IMR-90 (cell line): Measurements from ENCODE around the gene TCF4. TPM values are rescaled to one million over a fixed set of nuclear protein-coding genes. Genes with fewer than 3 reads are reported as not detected.

ENCODE experiments used
- ATAC-seq: fragments of 200-7000 bp; cut with Tn5 transposase; 2 replicates; pipeline ENCODE4 v1.9.1; 2020; ENCODE audit warnings: low read depth, mild to moderate bottlenecking, moderate library complexity
- BruUV-seq: library from RNA; stranded (reverse); fragments of 400-500 nt; replicated peaks from 2 replicates; lab custom pipeline; 2021; lab: Mats Ljungman, UMichigan
- CTCF ChIA-PET: fragments of 300-600 bp; formaldehyde crosslinking; extraction: SDS; loops from one replicate; lab custom pipeline; 2021; ENCODE audit warnings: antibody characterized with exemption; lab: Yijun Ruan, JAX
- POLR2A ChIA-PET: fragments of 300-600 bp; sonication (Branson Sonifier 250); formaldehyde crosslinking; loops from one replicate; lab custom pipeline; 2022; ENCODE audit warnings: antibody characterized with exemption; ENCODE audit not compliant: unreplicated experiment; lab: Charles Lee
- DNase-seq: peaks from one replicate; pipeline ENCODE4 v3.0.0; 2013
- H2AFZ ChIP-seq: replicated peaks from 2 replicates; pipeline ENCODE3; 2013; ENCODE audit warnings: low read length, mild to moderate bottlenecking; ENCODE audit not compliant: poor library complexity
- H2AK5ac ChIP-seq: 2 replicates; pipeline ENCODE4 v1.6.1; 2013; ENCODE audit warnings: low read depth, low read length, inconsistent platforms
- H2AK9ac ChIP-seq: replicated peaks from 2 replicates; pipeline ENCODE3; 2013; ENCODE audit warnings: mild to moderate bottlenecking, low read depth, low read length, moderate library complexity; ENCODE audit not compliant: poor library complexity
- H2BK120ac ChIP-seq: 2 replicates; pipeline ENCODE4 v1.6.1; 2013; ENCODE audit warnings: low read depth, low read length, inconsistent platforms
- H2BK15ac ChIP-seq: 3 replicates; pipeline ENCODE4 v1.6.1; 2013; ENCODE audit warnings: low read depth, low read length, inconsistent platforms
- H2BK20ac ChIP-seq: 2 replicates; pipeline ENCODE4 v1.6.1; 2013; ENCODE audit warnings: low read depth, mild to moderate bottlenecking, inconsistent platforms, low read length, moderate library complexity
- H2BK5ac ChIP-seq: 2 replicates; pipeline ENCODE4 v1.6.1; 2013; ENCODE audit warnings: mild to moderate bottlenecking, low read depth, low read length, inconsistent platforms; ENCODE audit not compliant: poor library complexity, severe bottlenecking
- H3K14ac ChIP-seq: replicated peaks from 2 replicates; pipeline ENCODE4 v1.6.1; 2013; ENCODE audit warnings: low read depth, low read length, inconsistent platforms
- H3K18ac ChIP-seq: 2 replicates; pipeline ENCODE4 v1.6.1; 2013; ENCODE audit warnings: low read depth, low read length, control low read depth
- H3K23ac ChIP-seq: 2 replicates; pipeline ENCODE4 v1.6.1; 2013; ENCODE audit warnings: low read depth, low read length, inconsistent platforms
- H3K27ac ChIP-seq: 2 replicates; pipeline ENCODE4 v1.5.1; 2013; ENCODE audit warnings: mild to moderate bottlenecking, control low read depth, low read length; ENCODE audit not compliant: insufficient read depth
- H3K27me3 ChIP-seq: 2 replicates; pipeline ENCODE4 v1.6.1; 2013; ENCODE audit warnings: low read length; ENCODE audit not compliant: control insufficient read depth, insufficient read depth
- H3K36me3 ChIP-seq: 2 replicates; pipeline ENCODE4 v1.6.1; 2013; ENCODE audit warnings: low read length, mixed read lengths; ENCODE audit not compliant: control insufficient read depth, insufficient read depth
- H3K4ac ChIP-seq: 2 replicates; pipeline ENCODE4 v1.6.1; 2013; ENCODE audit warnings: low read depth, low read length, inconsistent platforms
- H3K4me1 ChIP-seq: 2 replicates; pipeline ENCODE4 v1.6.1; 2013; ENCODE audit warnings: low read length, mixed read lengths; ENCODE audit not compliant: control insufficient read depth, insufficient read depth
- H3K4me2 ChIP-seq: 2 replicates; pipeline ENCODE4 v1.6.1; 2013; ENCODE audit warnings: low read depth, mild to moderate bottlenecking, control low read depth, low read length, moderate library complexity
- H3K4me3 ChIP-seq: 2 replicates; pipeline ENCODE4 v1.5.1; 2013; ENCODE audit warnings: low read depth, mild to moderate bottlenecking, control low read depth, low read length, moderate library complexity; ENCODE audit not compliant: insufficient read depth
- H3K56ac ChIP-seq: 2 replicates; pipeline ENCODE4 v1.6.1; 2013; ENCODE audit warnings: low read length, inconsistent platforms; ENCODE audit not compliant: insufficient read depth; ENCODE audit errors: extremely low read depth
- H3K79me1 ChIP-seq, 2 experiments: 2 replicates each; pipeline ENCODE4 v1.6.1; 2013; ENCODE audit warnings: low read length in 2 of 2, inconsistent platforms in 1 of 2, low read depth in 1 of 2
- H3K9ac ChIP-seq: 2 replicates; pipeline ENCODE4 v1.6.1; 2013; ENCODE audit warnings: low read depth, low read length, control low read depth
- H3K9me1 ChIP-seq: 2 replicates; pipeline ENCODE4 v1.6.1; 2013; ENCODE audit warnings: low read length, inconsistent platforms; ENCODE audit not compliant: insufficient read depth
- H3K9me3 ChIP-seq: 2 replicates; pipeline ENCODE4 v1.6.1; 2013; ENCODE audit warnings: low read length; ENCODE audit not compliant: control insufficient read depth, insufficient read depth
- H4K20me1 ChIP-seq: 2 replicates; pipeline ENCODE4 v1.6.1; 2013; ENCODE audit warnings: low read length, inconsistent platforms; ENCODE audit not compliant: insufficient read depth
- H4K5ac ChIP-seq: 2 replicates; pipeline ENCODE4 v1.6.1; 2013; ENCODE audit warnings: mild to moderate bottlenecking, low read depth, low read length, control low read depth
- H4K8ac ChIP-seq, 2 experiments: 2 replicates each; pipeline ENCODE4 v1.6.1; 2013; ENCODE audit warnings: low read depth in 2 of 2, low read length in 2 of 2, control low read depth in 1 of 2, inconsistent platforms in 1 of 2
- H4K91ac ChIP-seq: 2 replicates; pipeline ENCODE4 v1.6.1; 2013; ENCODE audit warnings: low read depth, low read length, inconsistent platforms; ENCODE audit not compliant: insufficient read depth
- BHLHE40 ChIP-seq: fragments of 150-350 bp; IDR thresholded peaks from 2 replicates; pipeline ENCODE4 v1.6.1; 2016; ENCODE audit warnings: mild to moderate bottlenecking, low read depth, low read length
- CEBPB ChIP-seq: IDR thresholded peaks from 2 replicates; pipeline ENCODE4 v1.6.1; 2012; ENCODE audit warnings: low read depth, low read length, improper control_type of control experiment
- CTCF ChIP-seq: conservative IDR thresholded peaks from 2 replicates; pipeline ENCODE4 v1.5.1; 2012; ENCODE audit warnings: mild to moderate bottlenecking, low read depth, low read length, improper control_type of control experiment
- FOS ChIP-seq: fragments of 150-350 bp; IDR thresholded peaks from 2 replicates; pipeline ENCODE4 v1.6.1; 2016; ENCODE audit warnings: low read depth, low read length
- MAFK ChIP-seq: IDR thresholded peaks from 2 replicates; pipeline ENCODE4 v1.6.1; 2012; ENCODE audit warnings: low read depth, low read length, improper control_type of control experiment
- MAZ ChIP-seq: IDR thresholded peaks from 2 replicates; pipeline ENCODE4 v1.6.1; 2012; ENCODE audit warnings: low read depth, mild to moderate bottlenecking, low read length, improper control_type of control experiment, moderate library complexity, borderline replicate concordance
- MXI1 ChIP-seq: IDR thresholded peaks from 2 replicates; pipeline ENCODE4 v1.6.1; 2012; ENCODE audit warnings: low read depth, mild to moderate bottlenecking, low read length, moderate library complexity, borderline replicate concordance
- NFE2L2 ChIP-seq: fragments of 150-350 bp; IDR thresholded peaks from 2 replicates; pipeline ENCODE4 v1.6.1; 2016; ENCODE audit warnings: low read depth, mild to moderate bottlenecking, low read length
- POLR2A ChIP-seq: IDR thresholded peaks from 2 replicates; pipeline ENCODE4 v1.6.1; 2012; ENCODE audit warnings: mild to moderate bottlenecking, low read depth, low read length
- RAD21 ChIP-seq: IDR thresholded peaks from 2 replicates; pipeline ENCODE4 v1.6.1; 2012; ENCODE audit warnings: low read length, improper control_type of control experiment
- RCOR1 ChIP-seq: IDR thresholded peaks from 2 replicates; pipeline ENCODE4 v1.6.1; 2012; ENCODE audit warnings: mild to moderate bottlenecking, low read length, improper control_type of control experiment; ENCODE audit not compliant: insufficient replicate concordance
- RFX5 ChIP-seq: IDR thresholded peaks from 2 replicates; pipeline ENCODE4 v1.8.0; 2012; ENCODE audit warnings: low read depth, mild to moderate bottlenecking, low read length, moderate library complexity
- SMC3 ChIP-seq: fragments of 150-350 bp; IDR thresholded peaks from 2 replicates; pipeline ENCODE4 v1.6.1; 2016; ENCODE audit warnings: low read depth, mild to moderate bottlenecking, antibody characterized with exemption, low read length, moderate library complexity
- WGBS, 2 experiments: methylation state at CpG; one replicate each; pipeline versions ENCODE4 v1.1.5 to v1.1.7; 2013; ENCODE audit warnings: missing lambda C conversion rate in 2 of 2; ENCODE audit not compliant: insufficient read length in 1 of 2; ENCODE audit errors: extremely low coverage in 2 of 2; 5-methylcytosine and 5-hydroxymethylcytosine counted together
- dilution Hi-C: fragments of 300-500 bp; cut with HindIII; formaldehyde crosslinking; loops from one replicate; pipeline ENCODE4 v1.14.3; 2018; ENCODE audit warnings: low sequenced_read_pairs; ENCODE audit not compliant: unreplicated experiment
- in situ Hi-C: fragments of 300-500 bp; cut with MboI; formaldehyde crosslinking; loops from 3 replicates; pipeline ENCODE4 v1.14.3; 2019; ENCODE audit warnings: low sequenced_read_pairs, inconsistent platforms, mixed read lengths
- intact Hi-C: fragments of 100-400 bp; cut with micrococcal nuclease; formaldehyde crosslinking; loops from 2 replicates; pipeline ENCODE4 v1.10.0; 2022
- polyA plus RNA-seq, 3 experiments: library from polyadenylated mRNA; depleted of rRNA; stranded (reverse); fragments of >200 nt; gene quantifications; 2 replicates each; pipeline ENCODE4 v1.2.3, GENCODE V29; 2012; ENCODE audit warnings: low replicate concordance in 1 of 3
- total RNA-seq: library from RNA; depleted of rRNA; stranded (reverse); fragments of >200 nt; gene quantifications from 2 replicates; pipeline ENCODE4 v1.2.3, GENCODE V29; 2012
- TF ChIP-seq, protein P1 (sequence below): fragments of 150-350 bp; IDR thresholded peaks from 2 replicates; pipeline ENCODE4 v1.6.1; 2017; ENCODE audit warnings: mild to moderate bottlenecking, antibody characterized with exemption, low read length, low read depth
- TF ChIP-seq, protein P2 (sequence below): fragments of 150-350 bp; IDR thresholded peaks from 2 replicates; pipeline ENCODE4 v1.6.1; 2016; ENCODE audit warnings: low read depth, mild to moderate bottlenecking, low read length, moderate library complexity, borderline replicate concordance

The TCF4 gene
- total and polyA plus RNA-seq, 2 of the 4 experiments (the other 2 are of a cell fraction): 30.0 to 87.1 TPM

GRCh38 chr18:55576001-55576400, 12.0 kb downstream of the TCF4 start:
- no peaks in the 10 kb centered on the region for H3K27me3 ChIP-seq
- H3K9me1 ChIP-seq: no peaks in the 10 kb centered on the region
- H3K4me2 ChIP-seq: no peak overlapping the region
- CTCF ChIA-PET: no interaction called here
- H3K36me3 ChIP-seq: peaks cover 8% of the 10 kb centered on the region
- H3K4me3 ChIP-seq: no peak overlapping the region
- H2AK5ac ChIP-seq: no peak overlapping the region
- in situ Hi-C loops: no loop called here
- no peak overlapping the region for H3K9ac ChIP-seq
- no peak for TF ChIP-seq SMC3
- TF ChIP-seq CTCF: no peak
- no peak for TF ChIP-seq NFE2L2
- no peak for TF ChIP-seq RAD21
- TF ChIP-seq RCOR1: no peak
- TF ChIP-seq FOS: no peak
- TF ChIP-seq MAFK: no peak
- TF ChIP-seq, protein P1, sequence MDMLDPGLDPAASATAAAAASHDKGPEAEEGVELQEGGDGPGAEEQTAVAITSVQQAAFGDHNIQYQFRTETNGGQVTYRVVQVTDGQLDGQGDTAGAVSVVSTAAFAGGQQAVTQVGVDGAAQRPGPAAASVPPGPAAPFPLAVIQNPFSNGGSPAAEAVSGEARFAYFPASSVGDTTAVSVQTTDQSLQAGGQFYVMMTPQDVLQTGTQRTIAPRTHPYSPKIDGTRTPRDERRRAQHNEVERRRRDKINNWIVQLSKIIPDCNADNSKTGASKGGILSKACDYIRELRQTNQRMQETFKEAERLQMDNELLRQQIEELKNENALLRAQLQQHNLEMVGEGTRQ: no peak
- TF ChIP-seq, protein P2, sequence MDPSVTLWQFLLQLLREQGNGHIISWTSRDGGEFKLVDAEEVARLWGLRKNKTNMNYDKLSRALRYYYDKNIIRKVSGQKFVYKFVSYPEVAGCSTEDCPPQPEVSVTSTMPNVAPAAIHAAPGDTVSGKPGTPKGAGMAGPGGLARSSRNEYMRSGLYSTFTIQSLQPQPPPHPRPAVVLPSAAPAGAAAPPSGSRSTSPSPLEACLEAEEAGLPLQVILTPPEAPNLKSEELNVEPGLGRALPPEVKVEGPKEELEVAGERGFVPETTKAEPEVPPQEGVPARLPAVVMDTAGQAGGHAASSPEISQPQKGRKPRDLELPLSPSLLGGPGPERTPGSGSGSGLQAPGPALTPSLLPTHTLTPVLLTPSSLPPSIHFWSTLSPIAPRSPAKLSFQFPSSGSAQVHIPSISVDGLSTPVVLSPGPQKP: no peak
- no peak for TF ChIP-seq RFX5
- TF ChIP-seq BHLHE40: no peak
- no peak for TF ChIP-seq MXI1
- no peak for TF ChIP-seq MAZ
- TF ChIP-seq POLR2A: no peak
- no peak for TF ChIP-seq CEBPB
- dilution Hi-C loops: no loop called here
- no peak overlapping the region for H4K8ac ChIP-seq
- no peak overlapping the region for H2BK120ac ChIP-seq
- no peak overlapping the region for H3K56ac ChIP-seq
- no peak overlapping the region for H2AK9ac ChIP-seq
- no peak overlapping the region for H4K91ac ChIP-seq
- no CpG with 5 or more reads among the region's 3 CpGs for WGBS, 2 experiments
- H3K4me1 ChIP-seq: peaks cover 3% of the 10 kb centered on the region; the same call in 1 of the 2 replicates
- H3K4ac ChIP-seq: no peak overlapping the region
- DNase-seq: no peak
- no peak overlapping the region for H2AFZ ChIP-seq
- no peak overlapping the region for H4K5ac ChIP-seq
- no peak overlapping the region for H3K27ac ChIP-seq
- H2BK15ac ChIP-seq: no peak overlapping the region
- no TSS peak for BruUV-seq
- H2BK20ac ChIP-seq: no peak overlapping the region
- no peak overlapping the region for H2BK5ac ChIP-seq
- intact Hi-C loops: no loop called here
- 0 out of 2 replicates have a peak overlapping the region, but pooled peaks have one; percentile 33 for H3K23ac ChIP-seq
- peaks cover 36 to 71% of the 10 kb centered on the region in 2 experiments for H3K79me1 ChIP-seq
- POLR2A ChIA-PET: no interaction called here
- no peak for ATAC-seq
- no peak overlapping the region for H3K18ac ChIP-seq
- H4K20me1 ChIP-seq: peaks cover 4% of the 10 kb centered on the region; the same call in 1 of the 2 replicates
- H3K14ac ChIP-seq: no peak overlapping the region
- no peaks in the 10 kb centered on the region for H3K9me3 ChIP-seq
